ENCODE data around the gene PTPRN2.

GRCh38 chr7:158268816-158269535 lies 318.6 kb downstream of the PTPRN2 start:
- TF ChIP-seq GATA3 (IDR thresholded peaks at IDR 0.05; ENCODE audit: low read depth, low read length): no peak
- no peak for TF ChIP-seq GATA2 (IDR thresholded peaks at IDR 0.05; ENCODE audit: low read depth, low read length)

Measured in SH-SY5Y (cell line).